DND-41 (cell line): ENCODE data around the gene FAM53A.

Source experiments
- EZH2 ChIP-seq: IDR thresholded peaks from 3 replicates; pipeline ENCODE4 v1.6.1; 2012; ENCODE audit warnings: borderline replicate concordance, low read depth, mild to moderate bottlenecking, moderate library complexity, low read length, inconsistent platforms; ENCODE audit not compliant: severe bottlenecking
- TF ChIP-seq, protein P1 (sequence below): IDR thresholded peaks from 2 replicates; pipeline ENCODE4 v1.5.1; 2012; ENCODE audit warnings: borderline replicate concordance, low read length, moderate library complexity, mild to moderate bottlenecking; ENCODE audit not compliant: poor library complexity, severe bottlenecking; ENCODE audit errors: extremely low read depth

DNA sequence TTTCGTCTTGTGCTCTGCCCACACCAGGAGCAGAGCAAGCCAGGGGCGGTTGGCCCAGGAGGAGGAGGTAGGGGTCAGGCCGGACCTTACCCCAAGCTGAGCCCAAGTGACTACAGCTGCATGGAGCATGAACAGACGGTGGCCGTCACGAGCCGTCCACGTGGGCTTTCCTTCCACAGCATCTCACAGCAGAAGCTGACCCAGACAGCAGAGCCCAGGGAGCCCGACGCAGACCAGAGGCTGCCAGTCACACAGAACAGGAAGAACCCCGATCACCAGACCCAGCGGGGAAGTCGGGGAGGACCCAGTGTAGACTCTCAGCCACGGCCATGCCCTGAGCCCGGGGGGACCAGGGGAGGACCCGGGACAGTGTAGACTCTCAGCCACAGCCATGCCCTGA lies 58.0 kb downstream of the FAM53A start:
- TF ChIP-seq, protein P1, sequence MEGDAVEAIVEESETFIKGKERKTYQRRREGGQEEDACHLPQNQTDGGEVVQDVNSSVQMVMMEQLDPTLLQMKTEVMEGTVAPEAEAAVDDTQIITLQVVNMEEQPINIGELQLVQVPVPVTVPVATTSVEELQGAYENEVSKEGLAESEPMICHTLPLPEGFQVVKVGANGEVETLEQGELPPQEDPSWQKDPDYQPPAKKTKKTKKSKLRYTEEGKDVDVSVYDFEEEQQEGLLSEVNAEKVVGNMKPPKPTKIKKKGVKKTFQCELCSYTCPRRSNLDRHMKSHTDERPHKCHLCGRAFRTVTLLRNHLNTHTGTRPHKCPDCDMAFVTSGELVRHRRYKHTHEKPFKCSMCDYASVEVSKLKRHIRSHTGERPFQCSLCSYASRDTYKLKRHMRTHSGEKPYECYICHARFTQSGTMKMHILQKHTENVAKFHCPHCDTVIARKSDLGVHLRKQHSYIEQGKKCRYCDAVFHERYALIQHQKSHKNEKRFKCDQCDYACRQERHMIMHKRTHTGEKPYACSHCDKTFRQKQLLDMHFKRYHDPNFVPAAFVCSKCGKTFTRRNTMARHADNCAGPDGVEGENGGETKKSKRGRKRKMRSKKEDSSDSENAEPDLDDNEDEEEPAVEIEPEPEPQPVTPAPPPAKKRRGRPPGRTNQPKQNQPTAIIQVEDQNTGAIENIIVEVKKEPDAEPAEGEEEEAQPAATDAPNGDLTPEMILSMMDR: no peak
- TF ChIP-seq EZH2: no peak
